Nephron progenitor cell (in vitro differentiated cells): ENCODE data around the gene ACTL7B.

Source experiments
- DNase-seq: peaks from one replicate; pipeline ENCODE4 v3.0.0; 2021
- H3K27ac Mint-ChIP-seq: 2 replicates; pipeline ENCODE4 v1.8.0; 2021; ENCODE audit warnings: mild to moderate bottlenecking, moderate library complexity, mixed read lengths
- H3K27me3 Mint-ChIP-seq: 2 replicates; pipeline ENCODE4 v1.8.0; 2021; ENCODE audit warnings: mild to moderate bottlenecking, low read depth, mixed read lengths; ENCODE audit not compliant: poor library complexity
- H3K36me3 Mint-ChIP-seq: 2 replicates; pipeline ENCODE4 v1.8.0; 2021; ENCODE audit warnings: low read depth, mixed read lengths
- H3K4me1 Mint-ChIP-seq: 2 replicates; pipeline ENCODE4 v1.8.0; 2021; ENCODE audit warnings: mixed read lengths
- H3K4me3 Mint-ChIP-seq: 2 replicates; pipeline ENCODE4 v1.8.0; 2021; ENCODE audit warnings: mild to moderate bottlenecking, moderate library complexity, mixed read lengths
- H3K9me3 Mint-ChIP-seq: 2 replicates; pipeline ENCODE4 v1.8.0; 2021; ENCODE audit warnings: mild to moderate bottlenecking, moderate library complexity, mixed read lengths
- TF ChIP-seq, protein P1 (sequence below): fragments of 200-600 bp; sonication (generic); IDR thresholded peaks from 2 replicates; pipeline ENCODE4 v1.5.0; 2021; ENCODE audit warnings: antibody characterized with exemption

ACTL7B gene

DNA sequence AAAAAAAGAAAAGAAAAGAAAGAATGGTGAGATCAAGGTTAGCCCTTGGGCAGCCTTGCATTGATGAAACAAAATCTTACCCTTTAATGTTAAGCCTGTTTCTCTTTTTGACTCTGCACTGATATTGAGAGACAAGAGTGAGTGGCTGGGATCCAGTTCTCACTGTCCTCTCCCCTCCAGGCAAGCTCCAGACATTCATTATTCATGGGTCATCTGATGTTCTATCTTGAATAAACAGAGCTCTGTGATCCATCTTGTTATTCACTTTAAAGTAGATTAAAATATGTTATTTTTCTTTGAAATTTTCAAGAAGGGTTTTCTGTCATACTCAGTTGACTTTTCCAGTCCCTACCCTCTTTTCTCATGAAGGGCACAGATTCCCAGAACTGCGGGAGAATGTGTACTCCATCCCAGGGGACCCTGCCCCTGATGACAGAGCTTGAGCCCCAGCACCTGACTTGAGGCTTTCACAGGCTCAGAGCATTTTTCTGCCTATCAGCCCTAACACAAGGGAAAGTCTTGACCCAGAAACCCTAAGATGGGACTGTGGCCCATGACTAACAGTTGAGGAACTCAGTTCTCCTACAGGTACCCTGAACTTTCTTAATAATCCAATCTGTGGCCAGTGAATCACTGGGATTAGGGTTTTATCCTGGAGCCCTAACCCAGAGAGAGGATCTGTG is 24.1 kb downstream of the ACTL7B start:
- Mint-ChIP-seq H3K27ac (no peak overlapping the region), H3K9me3 (peaks cover under 1% of the 10 kb centered on the region)

DNA sequence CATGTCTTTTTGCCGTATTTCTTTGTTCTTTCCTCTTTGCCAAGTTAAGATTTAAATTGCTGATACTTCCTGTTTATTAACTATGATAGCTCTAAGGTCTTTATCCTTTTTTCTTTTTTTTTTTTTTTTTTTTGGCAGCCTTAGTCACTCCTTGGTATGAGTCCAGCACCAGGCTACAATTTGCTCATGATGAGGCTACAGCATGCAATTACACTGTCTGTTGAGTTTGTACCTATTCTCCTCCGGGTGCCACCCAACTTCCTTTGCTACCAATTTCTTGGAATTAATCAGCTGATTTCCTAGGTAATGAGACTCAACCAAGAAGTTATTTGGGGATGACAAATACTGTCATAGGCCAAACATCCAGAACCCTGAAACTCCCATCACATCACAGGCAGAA is 25.5 kb downstream of the ACTL7B start:
- Mint-ChIP-seq H3K4me1 (no peaks in the 10 kb centered on the region), H3K36me3 (no peaks in the 10 kb centered on the region), H3K4me3 (no peak overlapping the region), H3K27ac (no peak overlapping the region), H3K27me3 (no peaks in the 10 kb centered on the region), H3K9me3 (peaks cover 7% of the 10 kb centered on the region)
- TF ChIP-seq, protein P1, sequence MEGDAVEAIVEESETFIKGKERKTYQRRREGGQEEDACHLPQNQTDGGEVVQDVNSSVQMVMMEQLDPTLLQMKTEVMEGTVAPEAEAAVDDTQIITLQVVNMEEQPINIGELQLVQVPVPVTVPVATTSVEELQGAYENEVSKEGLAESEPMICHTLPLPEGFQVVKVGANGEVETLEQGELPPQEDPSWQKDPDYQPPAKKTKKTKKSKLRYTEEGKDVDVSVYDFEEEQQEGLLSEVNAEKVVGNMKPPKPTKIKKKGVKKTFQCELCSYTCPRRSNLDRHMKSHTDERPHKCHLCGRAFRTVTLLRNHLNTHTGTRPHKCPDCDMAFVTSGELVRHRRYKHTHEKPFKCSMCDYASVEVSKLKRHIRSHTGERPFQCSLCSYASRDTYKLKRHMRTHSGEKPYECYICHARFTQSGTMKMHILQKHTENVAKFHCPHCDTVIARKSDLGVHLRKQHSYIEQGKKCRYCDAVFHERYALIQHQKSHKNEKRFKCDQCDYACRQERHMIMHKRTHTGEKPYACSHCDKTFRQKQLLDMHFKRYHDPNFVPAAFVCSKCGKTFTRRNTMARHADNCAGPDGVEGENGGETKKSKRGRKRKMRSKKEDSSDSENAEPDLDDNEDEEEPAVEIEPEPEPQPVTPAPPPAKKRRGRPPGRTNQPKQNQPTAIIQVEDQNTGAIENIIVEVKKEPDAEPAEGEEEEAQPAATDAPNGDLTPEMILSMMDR, result no peak
- DNase-seq, result no peak

More for the DNA sequence above, 24.1 kb downstream of the ACTL7B start:
- no peaks in the 10 kb centered on the region for H3K27me3 Mint-ChIP-seq
- H3K4me1 Mint-ChIP-seq, result peaks cover 11% of the 10 kb centered on the region
- no peak for DNase-seq
- no peak overlapping the region for H3K4me3 Mint-ChIP-seq
- TF ChIP-seq, protein P1, result no peak
- no peaks in the 10 kb centered on the region for H3K36me3 Mint-ChIP-seq

DNA sequence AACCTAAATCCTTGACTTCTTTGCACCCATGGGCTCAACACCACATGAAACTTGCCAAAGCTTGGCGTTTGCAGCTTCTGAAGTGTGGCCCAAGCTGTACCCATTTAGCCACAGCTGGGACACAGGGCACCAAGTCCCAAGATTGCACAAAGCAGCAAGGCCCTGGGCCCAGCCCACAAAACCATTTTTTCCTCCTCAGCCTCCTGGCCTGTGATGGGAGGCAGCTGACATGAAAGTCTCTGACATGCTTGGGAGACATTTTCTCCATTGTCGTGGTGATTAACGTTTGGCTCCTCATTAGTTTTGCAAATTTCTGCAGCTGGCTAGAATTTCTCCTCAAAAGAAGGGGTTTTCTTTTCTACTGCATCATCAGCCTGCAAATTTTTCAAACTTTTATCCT is 32.0 kb downstream of the ACTL7B start:
- H3K27me3 Mint-ChIP-seq, result peaks cover 3% of the 10 kb centered on the region
- no peaks in the 10 kb centered on the region for H3K4me1 Mint-ChIP-seq
- TF ChIP-seq, protein P1, result no peak
- no peak overlapping the region for H3K27ac Mint-ChIP-seq
- peaks cover 40% of the 10 kb centered on the region for H3K9me3 Mint-ChIP-seq
- H3K4me3 Mint-ChIP-seq, result no peak overlapping the region
- no peak for DNase-seq
- H3K36me3 Mint-ChIP-seq, result no peaks in the 10 kb centered on the region

DNA sequence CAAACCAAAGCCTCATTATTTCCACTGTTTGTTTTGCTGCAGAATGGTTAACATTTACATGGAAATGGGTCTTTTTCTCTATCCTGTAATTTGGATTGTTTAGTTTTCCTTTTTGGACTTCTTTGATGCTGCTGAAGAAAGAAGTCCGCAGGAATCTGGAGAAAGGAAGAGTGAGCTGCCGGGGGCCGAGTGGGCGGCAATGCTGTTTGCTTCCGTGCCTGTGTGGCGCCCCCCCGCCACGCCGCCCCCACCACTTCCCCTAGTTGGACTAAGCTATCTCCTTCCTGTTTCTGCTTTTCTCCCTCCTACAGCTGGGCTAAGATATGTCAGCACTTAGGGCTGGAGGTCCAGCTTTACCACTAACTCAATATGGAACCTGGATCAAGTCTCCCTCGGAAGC is 39.7 kb downstream of the ACTL7B start:
- no peaks in the 10 kb centered on the region for H3K9me3 Mint-ChIP-seq
- no peak overlapping the region for H3K27ac Mint-ChIP-seq

DNA sequence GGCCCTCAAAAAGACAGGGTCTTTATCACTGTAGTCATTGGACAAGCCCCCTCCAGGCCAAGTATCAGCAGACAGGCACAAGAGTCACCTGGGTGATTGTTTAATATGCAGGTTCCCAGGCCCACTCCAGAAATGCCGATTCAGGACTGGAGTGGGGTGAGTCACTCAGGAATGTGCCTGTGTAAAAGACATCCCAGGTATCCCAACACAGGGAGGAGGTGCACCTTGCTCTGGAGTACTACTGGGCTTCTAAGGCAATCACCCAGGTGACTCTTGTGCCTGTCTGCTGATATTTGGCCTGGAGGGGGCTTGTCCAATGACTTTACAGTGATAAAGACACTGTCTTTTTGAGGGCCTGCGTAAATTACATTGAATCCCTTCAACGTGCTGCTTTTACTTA is 40.6 kb downstream of the ACTL7B start:
- H3K27me3 Mint-ChIP-seq, result peaks cover 10% of the 10 kb centered on the region
- H3K4me1 Mint-ChIP-seq, result no peaks in the 10 kb centered on the region
- no peaks in the 10 kb centered on the region for H3K36me3 Mint-ChIP-seq
- no peaks in the 10 kb centered on the region for H3K9me3 Mint-ChIP-seq
- no peak for DNase-seq
- TF ChIP-seq, protein P1, result no peak
- no peak overlapping the region for H3K4me3 Mint-ChIP-seq
- H3K27ac Mint-ChIP-seq, result no peak overlapping the region

More for the DNA sequence above, 39.7 kb downstream of the ACTL7B start:
- no peaks in the 10 kb centered on the region for H3K36me3 Mint-ChIP-seq
- H3K4me3 Mint-ChIP-seq, result no peak overlapping the region
- H3K4me1 Mint-ChIP-seq, result no peaks in the 10 kb centered on the region
- H3K27me3 Mint-ChIP-seq, result peaks cover 10% of the 10 kb centered on the region
- DNase-seq, result no peak
- TF ChIP-seq, protein P1, result no peak

DNA sequence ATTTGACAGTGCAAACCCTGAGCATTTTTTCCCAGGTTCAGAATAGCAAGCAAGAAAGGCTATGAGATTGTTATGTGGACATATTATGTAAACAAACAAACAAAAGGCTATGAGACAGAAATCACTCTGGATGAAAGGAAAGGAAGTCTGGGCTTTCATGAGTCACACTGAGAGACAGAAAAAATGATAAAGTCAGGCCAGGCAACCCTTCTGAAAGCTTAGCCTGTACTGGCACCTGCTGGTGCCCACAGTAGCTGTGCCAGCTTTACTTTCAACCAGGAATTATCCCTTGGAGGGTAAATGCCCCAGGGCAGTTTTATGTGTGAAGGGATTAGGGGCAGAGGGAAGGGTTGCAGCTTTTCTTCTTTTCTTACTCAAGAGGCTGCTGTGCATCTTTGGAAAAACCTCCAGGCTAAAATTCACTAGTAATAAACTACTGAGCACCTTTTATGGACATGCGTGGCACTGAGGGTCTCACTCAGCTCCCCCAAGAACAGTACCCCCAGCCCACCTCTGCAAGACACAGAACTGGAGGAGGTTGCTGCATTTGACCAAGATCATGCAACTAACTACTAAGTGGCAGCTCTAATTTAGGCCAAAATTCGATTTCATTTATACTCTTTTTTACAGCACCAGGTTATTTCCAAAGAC is 41.7 kb downstream of the ACTL7B start:
- no peak for DNase-seq
- Mint-ChIP-seq H3K4me3 (no peak overlapping the region), H3K4me1 (no peaks in the 10 kb centered on the region), H3K36me3 (no peaks in the 10 kb centered on the region), H3K27ac (no peak overlapping the region), H3K27me3 (peaks cover 10% of the 10 kb centered on the region), H3K9me3 (no peaks in the 10 kb centered on the region)
- TF ChIP-seq, protein P1, result no peak
